IMR-90 (cell line): ENCODE results near the gene GPT2. TPM values are rescaled to one million over a fixed set of nuclear protein-coding genes. Genes with fewer than 3 reads are reported as not detected.

Experiments used
- ATAC-seq: fragments of 200-7000 bp; cut with Tn5 transposase; 2 replicates; pipeline ENCODE4 v1.9.1; 2020; ENCODE audit warnings: low read depth, mild to moderate bottlenecking, moderate library complexity
- BruUV-seq: library from RNA; stranded (reverse); fragments of 400-500 nt; replicated peaks from 2 replicates; lab custom pipeline; 2021; lab: Mats Ljungman, UMichigan
- CTCF ChIA-PET: fragments of 300-600 bp; formaldehyde crosslinking; extraction: SDS; loops from one replicate; lab custom pipeline; 2021; ENCODE audit warnings: antibody characterized with exemption; lab: Yijun Ruan, JAX
- POLR2A ChIA-PET: fragments of 300-600 bp; sonication (Branson Sonifier 250); formaldehyde crosslinking; loops from one replicate; lab custom pipeline; 2022; ENCODE audit warnings: antibody characterized with exemption; ENCODE audit not compliant: unreplicated experiment; lab: Charles Lee
- DNase-seq: peaks from one replicate; pipeline ENCODE4 v3.0.0; 2013
- H2AFZ ChIP-seq: replicated peaks from 2 replicates; pipeline ENCODE3; 2013; ENCODE audit warnings: low read length, mild to moderate bottlenecking; ENCODE audit not compliant: poor library complexity
- H2AK5ac ChIP-seq: 2 replicates; pipeline ENCODE4 v1.6.1; 2013; ENCODE audit warnings: low read depth, low read length, inconsistent platforms
- H2AK9ac ChIP-seq: replicated peaks from 2 replicates; pipeline ENCODE3; 2013; ENCODE audit warnings: mild to moderate bottlenecking, low read depth, low read length, moderate library complexity; ENCODE audit not compliant: poor library complexity
- H2BK120ac ChIP-seq: 2 replicates; pipeline ENCODE4 v1.6.1; 2013; ENCODE audit warnings: low read depth, low read length, inconsistent platforms
- H2BK15ac ChIP-seq: 3 replicates; pipeline ENCODE4 v1.6.1; 2013; ENCODE audit warnings: low read depth, low read length, inconsistent platforms
- H2BK20ac ChIP-seq: 2 replicates; pipeline ENCODE4 v1.6.1; 2013; ENCODE audit warnings: low read depth, mild to moderate bottlenecking, inconsistent platforms, low read length, moderate library complexity
- H2BK5ac ChIP-seq: 2 replicates; pipeline ENCODE4 v1.6.1; 2013; ENCODE audit warnings: mild to moderate bottlenecking, low read depth, low read length, inconsistent platforms; ENCODE audit not compliant: poor library complexity, severe bottlenecking
- H3K14ac ChIP-seq: replicated peaks from 2 replicates; pipeline ENCODE4 v1.6.1; 2013; ENCODE audit warnings: low read depth, low read length, inconsistent platforms
- H3K18ac ChIP-seq: 2 replicates; pipeline ENCODE4 v1.6.1; 2013; ENCODE audit warnings: low read depth, low read length, control low read depth
- H3K23ac ChIP-seq: 2 replicates; pipeline ENCODE4 v1.6.1; 2013; ENCODE audit warnings: low read depth, low read length, inconsistent platforms
- H3K27ac ChIP-seq: 2 replicates; pipeline ENCODE4 v1.5.1; 2013; ENCODE audit warnings: mild to moderate bottlenecking, control low read depth, low read length; ENCODE audit not compliant: insufficient read depth
- H3K27me3 ChIP-seq: 2 replicates; pipeline ENCODE4 v1.6.1; 2013; ENCODE audit warnings: low read length; ENCODE audit not compliant: control insufficient read depth, insufficient read depth
- H3K36me3 ChIP-seq: 2 replicates; pipeline ENCODE4 v1.6.1; 2013; ENCODE audit warnings: low read length, mixed read lengths; ENCODE audit not compliant: control insufficient read depth, insufficient read depth
- H3K4ac ChIP-seq: 2 replicates; pipeline ENCODE4 v1.6.1; 2013; ENCODE audit warnings: low read depth, low read length, inconsistent platforms
- H3K4me1 ChIP-seq: 2 replicates; pipeline ENCODE4 v1.6.1; 2013; ENCODE audit warnings: low read length, mixed read lengths; ENCODE audit not compliant: control insufficient read depth, insufficient read depth
- H3K4me2 ChIP-seq: 2 replicates; pipeline ENCODE4 v1.6.1; 2013; ENCODE audit warnings: low read depth, mild to moderate bottlenecking, control low read depth, low read length, moderate library complexity
- H3K4me3 ChIP-seq: 2 replicates; pipeline ENCODE4 v1.5.1; 2013; ENCODE audit warnings: low read depth, mild to moderate bottlenecking, control low read depth, low read length, moderate library complexity; ENCODE audit not compliant: insufficient read depth
- H3K56ac ChIP-seq: 2 replicates; pipeline ENCODE4 v1.6.1; 2013; ENCODE audit warnings: low read length, inconsistent platforms; ENCODE audit not compliant: insufficient read depth; ENCODE audit errors: extremely low read depth
- H3K79me1 ChIP-seq, 2 experiments: 2 replicates each; pipeline ENCODE4 v1.6.1; 2013; ENCODE audit warnings: low read length in 2 of 2, inconsistent platforms in 1 of 2, low read depth in 1 of 2
- H3K9ac ChIP-seq: 2 replicates; pipeline ENCODE4 v1.6.1; 2013; ENCODE audit warnings: low read depth, low read length, control low read depth
- H3K9me1 ChIP-seq: 2 replicates; pipeline ENCODE4 v1.6.1; 2013; ENCODE audit warnings: low read length, inconsistent platforms; ENCODE audit not compliant: insufficient read depth
- H3K9me3 ChIP-seq: 2 replicates; pipeline ENCODE4 v1.6.1; 2013; ENCODE audit warnings: low read length; ENCODE audit not compliant: control insufficient read depth, insufficient read depth
- H4K20me1 ChIP-seq: 2 replicates; pipeline ENCODE4 v1.6.1; 2013; ENCODE audit warnings: low read length, inconsistent platforms; ENCODE audit not compliant: insufficient read depth
- H4K5ac ChIP-seq: 2 replicates; pipeline ENCODE4 v1.6.1; 2013; ENCODE audit warnings: mild to moderate bottlenecking, low read depth, low read length, control low read depth
- H4K8ac ChIP-seq, 2 experiments: 2 replicates each; pipeline ENCODE4 v1.6.1; 2013; ENCODE audit warnings: low read depth in 2 of 2, low read length in 2 of 2, control low read depth in 1 of 2, inconsistent platforms in 1 of 2
- H4K91ac ChIP-seq: 2 replicates; pipeline ENCODE4 v1.6.1; 2013; ENCODE audit warnings: low read depth, low read length, inconsistent platforms; ENCODE audit not compliant: insufficient read depth
- CEBPB ChIP-seq: IDR thresholded peaks from 2 replicates; pipeline ENCODE4 v1.6.1; 2012; ENCODE audit warnings: low read depth, low read length, improper control_type of control experiment
- CHD1 ChIP-seq: IDR thresholded peaks from 2 replicates; pipeline ENCODE4 v1.6.1; 2012; ENCODE audit warnings: low read depth, low read length, improper control_type of control experiment
- MAFK ChIP-seq: IDR thresholded peaks from 2 replicates; pipeline ENCODE4 v1.6.1; 2012; ENCODE audit warnings: low read depth, low read length, improper control_type of control experiment
- NFE2L2 ChIP-seq: fragments of 150-350 bp; IDR thresholded peaks from 2 replicates; pipeline ENCODE4 v1.6.1; 2016; ENCODE audit warnings: low read depth, mild to moderate bottlenecking, low read length
- POLR2A ChIP-seq: IDR thresholded peaks from 2 replicates; pipeline ENCODE4 v1.6.1; 2012; ENCODE audit warnings: mild to moderate bottlenecking, low read depth, low read length
- RAD21 ChIP-seq: IDR thresholded peaks from 2 replicates; pipeline ENCODE4 v1.6.1; 2012; ENCODE audit warnings: low read length, improper control_type of control experiment
- WGBS, 2 experiments: methylation state at CpG; one replicate each; pipeline versions ENCODE4 v1.1.5 to v1.1.7; 2013; ENCODE audit warnings: missing lambda C conversion rate in 2 of 2; ENCODE audit not compliant: insufficient read length in 1 of 2; ENCODE audit errors: extremely low coverage in 2 of 2; 5-methylcytosine and 5-hydroxymethylcytosine counted together
- dilution Hi-C: fragments of 300-500 bp; cut with HindIII; formaldehyde crosslinking; loops from one replicate; pipeline ENCODE4 v1.14.3; 2018; ENCODE audit warnings: low sequenced_read_pairs; ENCODE audit not compliant: unreplicated experiment
- in situ Hi-C: fragments of 300-500 bp; cut with MboI; formaldehyde crosslinking; loops from 3 replicates; pipeline ENCODE4 v1.14.3; 2019; ENCODE audit warnings: low sequenced_read_pairs, inconsistent platforms, mixed read lengths
- intact Hi-C: fragments of 100-400 bp; cut with micrococcal nuclease; formaldehyde crosslinking; loops from 2 replicates; pipeline ENCODE4 v1.10.0; 2022
- polyA plus RNA-seq, 3 experiments: library from polyadenylated mRNA; depleted of rRNA; stranded (reverse); fragments of >200 nt; gene quantifications; 2 replicates each; pipeline ENCODE4 v1.2.3, GENCODE V29; 2012; ENCODE audit warnings: low replicate concordance in 1 of 3
- total RNA-seq: library from RNA; depleted of rRNA; stranded (reverse); fragments of >200 nt; gene quantifications from 2 replicates; pipeline ENCODE4 v1.2.3, GENCODE V29; 2012
- TF ChIP-seq, protein P1 (sequence below): conservative IDR thresholded peaks from 2 replicates; pipeline ENCODE4 v1.5.1; 2012; ENCODE audit warnings: mild to moderate bottlenecking, low read depth, low read length, improper control_type of control experiment

The GPT2 gene
- total and polyA plus RNA-seq, 2 of the 4 experiments (the other 2 are of a cell fraction) = 26.4 to 31.5 TPM

DNA sequence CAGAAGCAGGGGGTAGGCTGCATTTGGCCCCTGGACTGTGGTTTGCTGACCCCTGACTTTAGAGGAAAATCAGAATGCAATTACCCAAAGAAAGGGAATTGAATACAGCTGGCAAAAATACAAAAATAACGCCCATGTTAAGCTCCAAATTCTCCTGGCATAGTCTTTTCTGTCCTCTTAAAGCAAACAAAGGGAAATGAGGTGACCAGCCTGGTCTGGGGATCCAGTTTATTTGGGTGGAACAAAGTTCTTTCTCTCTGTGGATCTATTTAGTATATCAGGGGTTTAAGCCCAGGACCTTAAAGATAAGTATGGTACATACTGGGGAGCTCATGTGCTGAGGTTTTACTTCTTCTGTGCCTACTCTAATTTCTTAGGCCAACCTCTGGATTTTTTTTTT lies 65.8 kb downstream of the GPT2 start:
- BruUV-seq = no TSS peak
- in situ Hi-C loops = no loop called here

More for the DNA sequence above, 65.8 kb downstream of the GPT2 start:
- ChIA-PET POLR2A (no interaction called here), CTCF (interaction anchor here (0.6 to 0.7 kb wide), 4 partner anchors 11 to 1564 kb away, joined by 3 to 4 read pairs (median 4); no protein-coding TSS in a partner anchor)
- Histone ChIP-seq H4K5ac (no peak overlapping the region), H2BK20ac (no peak overlapping the region), H4K91ac (no peak overlapping the region), H3K9me3 (no peaks in the 10 kb centered on the region), H2BK5ac (no peak overlapping the region), H3K56ac (no peak overlapping the region), H3K36me3 (peaks cover 2% of the 10 kb centered on the region), H3K27ac (no peak overlapping the region), H4K8ac (no peak overlapping the region), H2BK120ac (no peak overlapping the region), H2BK15ac (no peak overlapping the region), H3K27me3 (no peaks in the 10 kb centered on the region), H3K9ac (no peak overlapping the region), H3K4me2 (no peak overlapping the region), H3K23ac (no peak overlapping the region), H2AFZ (no peak overlapping the region), H3K14ac (no peak overlapping the region), H3K4me1 (no peaks in the 10 kb centered on the region), H3K79me1 (no peaks in the 10 kb centered on the region), H4K20me1 (no peaks in the 10 kb centered on the region), H3K18ac (no peak overlapping the region), H2AK9ac (no peak overlapping the region), H3K4me3 (no peak overlapping the region), H2AK5ac (no peak overlapping the region), H3K9me1 (no peaks in the 10 kb centered on the region), H3K4ac (no peak overlapping the region)
- TF ChIP-seq CEBPB (no peak), MAFK (no peak), NFE2L2 (no peak), RAD21 (no peak), POLR2A (no peak), CHD1 (no peak)
- TF ChIP-seq, protein P1, sequence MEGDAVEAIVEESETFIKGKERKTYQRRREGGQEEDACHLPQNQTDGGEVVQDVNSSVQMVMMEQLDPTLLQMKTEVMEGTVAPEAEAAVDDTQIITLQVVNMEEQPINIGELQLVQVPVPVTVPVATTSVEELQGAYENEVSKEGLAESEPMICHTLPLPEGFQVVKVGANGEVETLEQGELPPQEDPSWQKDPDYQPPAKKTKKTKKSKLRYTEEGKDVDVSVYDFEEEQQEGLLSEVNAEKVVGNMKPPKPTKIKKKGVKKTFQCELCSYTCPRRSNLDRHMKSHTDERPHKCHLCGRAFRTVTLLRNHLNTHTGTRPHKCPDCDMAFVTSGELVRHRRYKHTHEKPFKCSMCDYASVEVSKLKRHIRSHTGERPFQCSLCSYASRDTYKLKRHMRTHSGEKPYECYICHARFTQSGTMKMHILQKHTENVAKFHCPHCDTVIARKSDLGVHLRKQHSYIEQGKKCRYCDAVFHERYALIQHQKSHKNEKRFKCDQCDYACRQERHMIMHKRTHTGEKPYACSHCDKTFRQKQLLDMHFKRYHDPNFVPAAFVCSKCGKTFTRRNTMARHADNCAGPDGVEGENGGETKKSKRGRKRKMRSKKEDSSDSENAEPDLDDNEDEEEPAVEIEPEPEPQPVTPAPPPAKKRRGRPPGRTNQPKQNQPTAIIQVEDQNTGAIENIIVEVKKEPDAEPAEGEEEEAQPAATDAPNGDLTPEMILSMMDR = no peak
- intact Hi-C loops = no loop called here
- ATAC-seq = no peak
- dilution Hi-C loops = no loop called here
- WGBS, 2 experiments = no CpG with 5 or more reads among the region's 1 CpG
- no peak for DNase-seq
